Peyer's patch (tissue), 4 donors: ENCODE data around the gene ISCA1. TPM values are rescaled to one million over a fixed set of nuclear protein-coding genes. Genes with fewer than 3 reads are reported as not detected.
"Not testable (repeated sequence)": the region's sequence is repeated elsewhere in the genome, so short reads cannot be mapped to it uniquely, and the experiment has no call there.

Experiments
- DNase-seq, 3 donors: peaks; one replicate each; pipeline ENCODE4 v3.0.0-alpha.2; 2017 to 2019
- H3K27ac ChIP-seq, 4 donors: fragments of 200-600 bp; sonication (generic); one replicate each; pipeline ENCODE4 v1.5.1; 2016 to 2019
- H3K27me3 ChIP-seq, 2 donors: fragments of 200-600 bp; sonication (generic); one replicate each; pipeline ENCODE4 v1.5.1; 2019
- H3K36me3 ChIP-seq, 3 donors: fragments of 200-600 bp; sonication (generic); one replicate each; pipeline ENCODE4 v1.5.1; 2016 to 2019
- H3K4me1 ChIP-seq, 4 donors: fragments of 200-600 bp; sonication (generic); one replicate each; pipeline ENCODE4 v1.5.1; 2016 to 2019
- H3K4me3 ChIP-seq, 4 donors: fragments of 200-600 bp; sonication (generic); 1 replicate in 3 of 4; 2 replicates in 1 of 4; pipeline ENCODE4 v1.5.1; 2016 to 2019; ENCODE audit warnings: mild to moderate bottlenecking in 1 of 4
- H3K9me3 ChIP-seq, 4 donors: fragments of 200-600 bp; sonication (generic); one replicate each; pipeline ENCODE4 v1.5.1; 2016 to 2019; ENCODE audit warnings: mild to moderate bottlenecking in 1 of 4
- POLR2A ChIP-seq, 2 donors: fragments of 450-650 bp; IDR thresholded peaks; one replicate each; pipeline ENCODE4 v1.5.1; 2017; ENCODE audit warnings: antibody characterized with exemption in 2 of 2, mild to moderate bottlenecking in 2 of 2, moderate library complexity in 2 of 2
- total RNA-seq, 4 donors: library from RNA; depleted of rRNA; stranded (reverse); fragments of >200 nt; gene quantifications; one replicate each; pipeline ENCODE4 v1.1.0, GENCODE V29; 2016
- TF ChIP-seq, protein P1 (sequence below), 6 experiments: fragments of 450-650 bp in 4 of 6; fragments of 200-600 bp in 2 of 6; sonication (generic) in 1 of 6; IDR thresholded peaks; one replicate each; pipeline ENCODE4 v1.5.1; 2017 to 2019; ENCODE audit warnings: antibody characterized with exemption in 6 of 6, mild to moderate bottlenecking in 3 of 6, moderate library complexity in 1 of 6

Gene ISCA1
- total RNA-seq, 4 donors from 2014 or later = 13.8 to 35.8 (median 31.9) TPM

DNA sequence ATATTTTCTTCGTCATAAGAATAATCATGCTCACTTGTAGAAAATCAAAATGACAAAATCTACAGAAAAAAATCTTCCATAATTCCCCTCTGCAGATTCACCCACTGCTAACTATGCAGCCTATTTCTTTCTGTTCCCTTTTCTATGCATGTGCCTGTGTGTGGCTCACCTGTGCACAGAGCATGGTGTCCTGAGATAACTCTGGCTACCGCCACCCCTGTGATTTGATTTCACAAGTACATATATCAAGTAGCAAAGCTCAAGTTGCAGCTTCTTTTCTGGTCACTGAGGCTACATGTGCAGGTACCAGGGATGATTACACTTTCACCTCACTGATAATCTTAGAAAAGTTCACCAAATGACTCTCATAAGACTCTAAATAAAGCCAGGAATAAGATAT, 18.4 kb upstream of the ISCA1 start:
- DNase-seq = no peak
- Histone ChIP-seq H3K4me3 (no peak overlapping the region), H3K27me3 (no peaks in the 10 kb centered on the region), H3K27ac (no peak overlapping the region), H3K9me3 (no peaks in the 10 kb centered on the region), H3K36me3 (peaks cover 0 to 97% (median 0%) of the 10 kb centered on the region in 3 donors), H3K4me1 (no peaks in the 10 kb centered on the region)
- TF ChIP-seq, protein P1, sequence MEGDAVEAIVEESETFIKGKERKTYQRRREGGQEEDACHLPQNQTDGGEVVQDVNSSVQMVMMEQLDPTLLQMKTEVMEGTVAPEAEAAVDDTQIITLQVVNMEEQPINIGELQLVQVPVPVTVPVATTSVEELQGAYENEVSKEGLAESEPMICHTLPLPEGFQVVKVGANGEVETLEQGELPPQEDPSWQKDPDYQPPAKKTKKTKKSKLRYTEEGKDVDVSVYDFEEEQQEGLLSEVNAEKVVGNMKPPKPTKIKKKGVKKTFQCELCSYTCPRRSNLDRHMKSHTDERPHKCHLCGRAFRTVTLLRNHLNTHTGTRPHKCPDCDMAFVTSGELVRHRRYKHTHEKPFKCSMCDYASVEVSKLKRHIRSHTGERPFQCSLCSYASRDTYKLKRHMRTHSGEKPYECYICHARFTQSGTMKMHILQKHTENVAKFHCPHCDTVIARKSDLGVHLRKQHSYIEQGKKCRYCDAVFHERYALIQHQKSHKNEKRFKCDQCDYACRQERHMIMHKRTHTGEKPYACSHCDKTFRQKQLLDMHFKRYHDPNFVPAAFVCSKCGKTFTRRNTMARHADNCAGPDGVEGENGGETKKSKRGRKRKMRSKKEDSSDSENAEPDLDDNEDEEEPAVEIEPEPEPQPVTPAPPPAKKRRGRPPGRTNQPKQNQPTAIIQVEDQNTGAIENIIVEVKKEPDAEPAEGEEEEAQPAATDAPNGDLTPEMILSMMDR (IDR thresholded peaks at IDR 0.05) = no peak
- no peak for TF ChIP-seq POLR2A (IDR thresholded peaks at IDR 0.05)

GRCh38 chr9:86298873-86299272, 16.5 kb upstream of the ISCA1 start:
- Histone ChIP-seq H3K9me3 (no peaks in the 10 kb centered on the region), H3K4me3 (no peak overlapping the region), H3K4me1 (no peaks in the 10 kb centered on the region), H3K27ac (no peak overlapping the region), H3K36me3 (peaks cover 0 to 81% (median 0%) of the 10 kb centered on the region in 3 donors), H3K27me3 (no peaks in the 10 kb centered on the region)
- TF ChIP-seq, protein P1 (IDR thresholded peaks at IDR 0.05) = no peak
- TF ChIP-seq POLR2A (IDR thresholded peaks at IDR 0.05) = no peak
- no peak for DNase-seq

DNA sequence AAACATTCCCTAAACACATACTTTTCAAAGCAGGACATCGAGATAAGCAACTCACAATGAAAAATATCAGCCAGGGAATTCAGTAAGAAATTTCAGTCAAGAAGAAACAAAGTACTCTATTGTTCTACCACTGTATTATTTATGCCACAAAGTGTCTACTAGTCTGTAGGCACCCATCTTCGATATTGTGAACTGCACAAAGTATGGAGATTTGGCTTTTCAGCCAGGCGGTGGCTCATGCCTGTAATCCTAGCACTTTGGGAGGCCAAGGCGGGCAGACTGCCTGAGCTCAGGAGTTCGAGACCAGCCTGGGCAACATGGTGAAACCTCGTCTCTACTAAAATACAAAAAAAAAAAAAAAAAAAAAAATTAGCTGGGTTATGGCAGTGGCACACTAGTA, 8.0 kb upstream of the ISCA1 start:
- H3K36me3 ChIP-seq = peaks cover 0 to 29% (median 0%) of the 10 kb centered on the region in 3 donors
- H3K27ac ChIP-seq, H3K9me3 ChIP-seq, H3K4me1 ChIP-seq, H3K27me3 ChIP-seq, DNase-seq, H3K4me3 ChIP-seq: not testable (repeated sequence)

- no peak for TF ChIP-seq POLR2A (IDR thresholded peaks at IDR 0.05)
- TF ChIP-seq, protein P1 (IDR thresholded peaks at IDR 0.05) = no peak
- H3K27ac ChIP-seq = no peak overlapping the region
- peaks cover 0 to 27% (median 0%) of the 10 kb centered on the region in 3 donors for H3K36me3 ChIP-seq
- H3K4me1 ChIP-seq = no peaks in the 10 kb centered on the region
- no peaks in the 10 kb centered on the region for H3K27me3 ChIP-seq
- H3K9me3 ChIP-seq = no peaks in the 10 kb centered on the region
- H3K4me3 ChIP-seq = no peak overlapping the region
- no peak for DNase-seq
Observed at GRCh38 chr9:86288499-86289198, 6.3 kb upstream of the ISCA1 start.

DNA sequence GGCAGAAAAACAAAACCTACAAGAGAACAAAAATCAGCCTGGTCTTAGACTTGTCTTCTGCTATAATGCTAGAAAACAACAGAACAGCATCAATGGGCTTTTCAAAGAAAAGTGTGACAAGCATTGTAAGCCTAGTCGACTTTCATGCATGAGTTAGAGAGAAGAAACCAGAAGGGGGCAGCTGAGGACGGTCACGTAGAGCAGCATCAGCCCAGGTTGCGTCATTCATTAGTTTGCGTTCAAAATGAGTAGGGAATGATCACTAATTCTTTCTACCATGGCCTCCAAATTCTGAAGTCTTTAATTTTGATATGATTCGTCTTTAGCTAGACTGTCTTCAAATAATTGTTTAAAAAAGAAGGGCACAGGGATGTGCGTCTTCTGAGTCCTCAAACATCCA, 4.7 kb upstream of the ISCA1 start:
- no peaks in the 10 kb centered on the region for H3K27me3 ChIP-seq
- H3K9me3 ChIP-seq = no peaks in the 10 kb centered on the region
- no peak for DNase-seq
- H3K27ac ChIP-seq = no peak overlapping the region
- no peaks in the 10 kb centered on the region for H3K4me1 ChIP-seq
- no peak overlapping the region for H3K4me3 ChIP-seq
- peaks cover 0 to 23% (median 0%) of the 10 kb centered on the region in 3 donors for H3K36me3 ChIP-seq
- TF ChIP-seq POLR2A (IDR thresholded peaks at IDR 0.05) = no peak
- TF ChIP-seq, protein P1 (IDR thresholded peaks at IDR 0.05) = no peak

DNA sequence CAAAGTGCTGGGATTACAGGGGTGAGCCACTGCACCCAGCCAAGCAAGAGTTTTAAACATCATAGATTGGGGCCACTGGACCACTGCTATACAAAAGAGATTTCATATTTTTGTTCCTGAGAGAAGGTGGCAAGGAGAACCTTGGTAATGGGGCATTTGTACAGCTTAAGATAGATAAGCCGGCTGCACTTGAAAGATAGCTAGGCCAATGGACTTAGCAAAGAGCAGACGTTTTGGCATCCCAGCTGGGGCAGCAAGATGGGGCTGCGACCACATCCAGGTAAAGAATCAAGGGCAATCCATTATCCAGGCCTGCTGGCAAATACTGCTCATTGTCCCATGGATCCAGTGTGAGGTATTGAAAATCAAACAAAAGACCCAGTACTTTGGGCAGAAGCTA, 3.9 kb upstream of the ISCA1 start:
- no peaks in the 10 kb centered on the region for H3K27me3 ChIP-seq
- no peak for TF ChIP-seq POLR2A (IDR thresholded peaks at IDR 0.05)
- TF ChIP-seq, protein P1 (IDR thresholded peaks at IDR 0.05) = no peak
- H3K4me1 ChIP-seq = peaks cover 0 to 1% (median 0%) of the 10 kb centered on the region in 4 donors
- H3K36me3 ChIP-seq = peaks cover 0 to 20% (median 0%) of the 10 kb centered on the region in 3 donors
- no peak overlapping the region for H3K27ac ChIP-seq
- no peak overlapping the region for H3K4me3 ChIP-seq
- no peak for DNase-seq
- H3K9me3 ChIP-seq = no peaks in the 10 kb centered on the region
